OCI-LY1 (cell line): ENCODE measurements around the gene MSMO1.

Experiments used
- EZH2 ChIP-seq: fragments of 200-600 bp; sonication (generic), shearing (Covaris generic); IDR thresholded peaks from 2 replicates; pipeline ENCODE4 v1.8.0; 2017; ENCODE audit warnings: borderline replicate concordance, mixed run types, mild to moderate bottlenecking, antibody characterized with exemption, low read length, moderate library complexity, mixed read lengths
- TF ChIP-seq, protein P1 (sequence below): fragments of 200-600 bp; sonication (generic), shearing (Covaris generic); IDR thresholded peaks from 2 replicates; pipeline ENCODE4 v1.5.1; 2017; ENCODE audit warnings: mild to moderate bottlenecking, antibody characterized with exemption, low read length, moderate library complexity, mixed read lengths

DNA sequence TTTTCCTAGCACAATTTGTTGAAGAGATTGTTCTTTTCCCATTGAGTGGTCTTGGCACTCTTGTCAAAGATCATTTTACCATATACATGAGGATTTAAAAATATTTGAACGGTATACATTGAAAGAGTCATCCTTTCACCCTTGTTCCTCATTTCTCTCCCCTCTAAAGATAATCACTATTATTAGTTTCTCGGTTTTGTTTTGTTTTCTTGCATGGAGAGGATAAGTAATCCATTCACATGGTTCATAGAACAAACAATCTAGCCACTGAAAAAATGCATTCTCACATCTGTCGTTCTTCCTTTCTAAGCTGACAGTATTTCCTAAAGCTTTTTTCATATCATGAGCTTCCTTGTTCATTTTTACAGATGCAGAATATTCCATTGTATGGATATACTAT, 39.2 kb upstream of the MSMO1 start:
- TF ChIP-seq, protein P1, sequence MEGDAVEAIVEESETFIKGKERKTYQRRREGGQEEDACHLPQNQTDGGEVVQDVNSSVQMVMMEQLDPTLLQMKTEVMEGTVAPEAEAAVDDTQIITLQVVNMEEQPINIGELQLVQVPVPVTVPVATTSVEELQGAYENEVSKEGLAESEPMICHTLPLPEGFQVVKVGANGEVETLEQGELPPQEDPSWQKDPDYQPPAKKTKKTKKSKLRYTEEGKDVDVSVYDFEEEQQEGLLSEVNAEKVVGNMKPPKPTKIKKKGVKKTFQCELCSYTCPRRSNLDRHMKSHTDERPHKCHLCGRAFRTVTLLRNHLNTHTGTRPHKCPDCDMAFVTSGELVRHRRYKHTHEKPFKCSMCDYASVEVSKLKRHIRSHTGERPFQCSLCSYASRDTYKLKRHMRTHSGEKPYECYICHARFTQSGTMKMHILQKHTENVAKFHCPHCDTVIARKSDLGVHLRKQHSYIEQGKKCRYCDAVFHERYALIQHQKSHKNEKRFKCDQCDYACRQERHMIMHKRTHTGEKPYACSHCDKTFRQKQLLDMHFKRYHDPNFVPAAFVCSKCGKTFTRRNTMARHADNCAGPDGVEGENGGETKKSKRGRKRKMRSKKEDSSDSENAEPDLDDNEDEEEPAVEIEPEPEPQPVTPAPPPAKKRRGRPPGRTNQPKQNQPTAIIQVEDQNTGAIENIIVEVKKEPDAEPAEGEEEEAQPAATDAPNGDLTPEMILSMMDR = no peak
- TF ChIP-seq EZH2 = no peak
